Trophoblast cell (in vitro differentiated cells and primary cell): ENCODE measurements around the gene ATP10B.
A peak's percentile ranks its signal among the peaks of the same experiment; 100 is the strongest.

Source experiments
- DNase-seq, 2 donors: peaks; one replicate each; pipeline ENCODE4 v3.0.0-alpha.2; 2016
- H2AFZ ChIP-seq: 2 replicates; pipeline ENCODE4 v1.6.1; 2013; ENCODE audit warnings: low read length, moderate library complexity, mild to moderate bottlenecking; ENCODE audit not compliant: insufficient read depth, poor library complexity
- H2AK5ac ChIP-seq: 2 replicates; pipeline ENCODE4 v1.6.1; 2013; ENCODE audit warnings: mild to moderate bottlenecking, low read length
- H2BK120ac ChIP-seq: 2 replicates; pipeline ENCODE4 v1.6.1; 2013; ENCODE audit warnings: low read length, mild to moderate bottlenecking, moderate library complexity; ENCODE audit not compliant: insufficient read depth, poor library complexity
- H2BK12ac ChIP-seq: 2 replicates; pipeline ENCODE4 v1.6.1; 2013; ENCODE audit warnings: mild to moderate bottlenecking, low read length, moderate library complexity
- H2BK5ac ChIP-seq: 2 replicates; pipeline ENCODE4 v1.6.1; 2013; ENCODE audit warnings: low read length, low read depth, moderate library complexity, mild to moderate bottlenecking; ENCODE audit not compliant: poor library complexity
- H3K14ac ChIP-seq: 2 replicates; pipeline ENCODE4 v1.6.1; 2013; ENCODE audit warnings: mild to moderate bottlenecking, low read length
- H3K18ac ChIP-seq: 2 replicates; pipeline ENCODE4 v1.6.1; 2013; ENCODE audit warnings: mild to moderate bottlenecking, low read length
- H3K23ac ChIP-seq: 2 replicates; pipeline ENCODE4 v1.6.1; 2013; ENCODE audit warnings: low read length
- H3K27ac ChIP-seq: 2 replicates; pipeline ENCODE4 v1.5.1; 2013; ENCODE audit warnings: low read depth, mild to moderate bottlenecking, inconsistent platforms, low read length, moderate library complexity
- H3K27me3 ChIP-seq: 2 replicates; pipeline ENCODE4 v1.6.1; 2013; ENCODE audit warnings: inconsistent platforms, mild to moderate bottlenecking, low read length, moderate library complexity; ENCODE audit not compliant: insufficient read depth
- H3K36me3 ChIP-seq, 2 experiments: 1 replicate in 1 of 2; 2 replicates in 1 of 2; pipeline ENCODE4 v1.6.1; 2013; ENCODE audit warnings: low read length in 2 of 2, mild to moderate bottlenecking in 2 of 2, moderate library complexity in 1 of 2; ENCODE audit not compliant: insufficient read depth in 2 of 2, control insufficient read depth in 1 of 2
- H3K4ac ChIP-seq: 2 replicates; pipeline ENCODE4 v1.6.1; 2013; ENCODE audit warnings: low read depth, mild to moderate bottlenecking, low read length, moderate library complexity
- H3K4me1 ChIP-seq, 2 experiments: 1 replicate in 1 of 2; 2 replicates in 1 of 2; pipeline ENCODE4 v1.6.1; 2013; ENCODE audit warnings: low read length in 2 of 2, mild to moderate bottlenecking in 2 of 2, moderate library complexity in 1 of 2; ENCODE audit not compliant: insufficient read depth in 2 of 2, control insufficient read depth in 1 of 2
- H3K4me2 ChIP-seq: 2 replicates; pipeline ENCODE4 v1.6.1; 2013; ENCODE audit warnings: inconsistent platforms, mild to moderate bottlenecking, low read length, moderate library complexity
- H3K4me3 ChIP-seq: 2 replicates; pipeline ENCODE4 v1.5.1; 2013; ENCODE audit warnings: mild to moderate bottlenecking, low read depth, low read length, inconsistent platforms
- H3K79me1 ChIP-seq: one replicate; pipeline ENCODE4 v1.6.1; 2013; ENCODE audit warnings: low read length
- H3K79me2 ChIP-seq: 2 replicates; pipeline ENCODE4 v1.6.1; 2013; ENCODE audit warnings: low read length, mild to moderate bottlenecking; ENCODE audit not compliant: control insufficient read depth, insufficient read depth, poor library complexity
- H3K9ac ChIP-seq: 2 replicates; pipeline ENCODE4 v1.6.1; 2013; ENCODE audit warnings: mild to moderate bottlenecking, low read length
- H3K9me3 ChIP-seq: 2 replicates; pipeline ENCODE4 v1.6.1; 2013; ENCODE audit warnings: low read depth, mild to moderate bottlenecking, control low read depth, inconsistent platforms, low read length; ENCODE audit not compliant: insufficient read depth
- H4K12ac ChIP-seq: 2 replicates; pipeline ENCODE4 v1.6.1; 2013; ENCODE audit warnings: low read depth, mild to moderate bottlenecking, low read length, moderate library complexity
- H4K8ac ChIP-seq: 2 replicates; pipeline ENCODE4 v1.6.1; 2013; ENCODE audit warnings: low read depth, mild to moderate bottlenecking, low read length, moderate library complexity
- H4K91ac ChIP-seq: one replicate; pipeline ENCODE4 v1.6.1; 2013; ENCODE audit warnings: low read depth, mild to moderate bottlenecking, low read length, moderate library complexity
- WGBS: extraction: QIAGEN DNeasy Blood & Tissue Kit; methylation state at CpG from one replicate; pipeline ENCODE4 v1.1.7; 2013; ENCODE audit warnings: missing lambda C conversion rate; ENCODE audit not compliant: insufficient read length, insufficient coverage; ENCODE audit errors: extremely low coverage; 5-methylcytosine and 5-hydroxymethylcytosine counted together

ATP10B gene

DNA sequence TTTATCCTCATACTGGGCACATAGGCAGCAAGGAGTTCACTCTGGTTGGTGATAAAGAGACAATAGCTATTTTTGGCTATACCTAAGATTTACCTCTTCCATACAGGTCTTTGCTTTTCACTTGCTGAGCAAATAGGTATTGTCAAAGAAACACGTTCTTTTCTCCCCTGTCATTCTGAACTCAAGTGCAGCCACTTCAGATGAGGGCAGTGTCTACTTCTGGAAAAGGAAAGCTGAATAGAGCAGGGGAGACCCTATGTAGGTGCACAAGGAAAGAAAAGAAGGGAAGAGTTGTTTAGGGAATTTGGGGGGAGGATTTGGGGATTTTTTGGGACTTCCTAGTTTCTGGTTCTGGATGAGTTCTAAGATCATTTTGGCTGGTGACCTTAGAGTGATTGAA, 109.6 kb downstream of the ATP10B start:
- no peak overlapping the region for H3K9ac ChIP-seq
- H3K27me3 ChIP-seq = no peaks in the 10 kb centered on the region
- H3K4me1 ChIP-seq = peaks cover 0 to 3% of the 10 kb centered on the region in 2 experiments
- H2BK120ac ChIP-seq = no peak overlapping the region
- H3K79me1 ChIP-seq = no peaks in the 10 kb centered on the region
- H4K12ac ChIP-seq = no peak overlapping the region
- no peak overlapping the region for H4K8ac ChIP-seq
- no CpG with 5 or more reads among the region's 1 CpG for WGBS
- H3K18ac ChIP-seq = no peak overlapping the region
- H3K36me3 ChIP-seq = no peaks in the 10 kb centered on the region
- H3K27ac ChIP-seq = no peak overlapping the region
- H2BK5ac ChIP-seq = no peak overlapping the region
- H2AFZ ChIP-seq = no peak overlapping the region
- H3K23ac ChIP-seq = no peak overlapping the region
- no peak overlapping the region for H3K4ac ChIP-seq
- no peak overlapping the region for H3K4me2 ChIP-seq
- H3K4me3 ChIP-seq = no peak overlapping the region
- H3K9me3 ChIP-seq = no peaks in the 10 kb centered on the region
- no peak overlapping the region for H4K91ac ChIP-seq
- no peaks in the 10 kb centered on the region for H3K79me2 ChIP-seq
- DNase-seq = no peak
- no peak overlapping the region for H2BK12ac ChIP-seq
- no peak overlapping the region for H3K14ac ChIP-seq
- no peak overlapping the region for H2AK5ac ChIP-seq

DNA sequence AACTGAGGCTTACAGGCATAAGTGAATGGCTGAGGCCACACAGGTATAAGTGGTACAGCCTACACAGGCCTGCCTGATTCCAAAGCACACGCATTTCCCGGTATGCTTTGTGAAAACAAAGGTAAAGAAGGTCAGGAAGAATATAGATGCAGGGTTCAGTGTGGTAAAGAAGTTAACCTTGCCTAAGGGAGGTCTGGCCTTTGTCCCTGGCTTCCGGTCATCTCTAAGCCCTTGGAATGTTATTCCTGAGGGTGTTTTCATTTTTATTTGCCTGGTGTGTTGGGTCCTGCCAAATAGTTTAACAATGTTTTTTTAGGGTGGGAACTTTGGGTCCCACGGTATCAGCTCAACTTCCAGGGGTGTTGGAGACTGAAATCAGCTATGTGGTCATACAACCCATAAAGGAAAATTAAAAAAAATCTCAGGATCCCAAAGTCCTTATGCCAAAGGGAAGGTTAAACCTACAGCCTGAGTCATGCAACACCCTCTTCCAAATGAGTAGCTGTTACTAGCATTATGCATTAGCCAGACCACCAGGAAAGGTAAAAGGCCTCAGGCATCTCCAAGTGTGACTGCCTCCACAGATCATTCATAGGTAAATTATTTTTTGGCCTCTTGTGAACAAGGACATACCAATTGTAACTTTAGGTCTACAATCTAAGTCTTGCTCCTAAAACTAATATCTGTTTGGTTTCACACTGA, 124.6 kb downstream of the ATP10B start:
- WGBS = no CpG with 5 or more reads among the region's 4 CpGs
- H4K91ac ChIP-seq = no peak overlapping the region

DNA sequence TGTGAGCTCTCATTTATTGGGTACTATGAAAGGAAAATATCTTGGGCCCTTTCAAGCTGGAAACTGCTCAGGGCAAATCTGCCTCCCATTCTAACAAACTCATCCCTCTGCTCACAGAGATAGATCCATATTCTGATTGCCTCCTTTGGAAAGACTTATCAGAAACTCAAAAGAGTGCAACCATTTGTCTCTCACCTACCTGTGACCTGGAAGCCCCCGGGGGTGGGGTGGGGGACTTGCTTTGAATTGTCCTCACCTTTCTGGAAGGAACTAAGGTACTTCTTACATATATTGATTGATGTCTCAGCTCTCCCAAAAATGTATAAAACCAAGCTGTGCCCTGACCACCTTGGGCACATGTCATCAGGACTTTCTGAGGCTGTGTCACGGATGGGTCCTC, 125.3 kb downstream of the ATP10B start:
- Histone ChIP-seq H4K91ac (peak overlapping the region; percentile 34), H3K36me3 (no peaks in the 10 kb centered on the region), H3K27me3 (no peaks in the 10 kb centered on the region), H3K4me1 (peaks cover 11 to 18% of the 10 kb centered on the region in 2 experiments), H4K8ac (no peak overlapping the region), H2BK5ac (no peak overlapping the region), H3K27ac (peak overlapping the region; percentile 28), H3K23ac (no peak overlapping the region), H3K4me3 (no peak overlapping the region), H3K4ac (no peak overlapping the region), H3K14ac (no peak overlapping the region), H3K79me2 (peaks cover 2% of the 10 kb centered on the region), H4K12ac (no peak overlapping the region), H3K18ac (no peak overlapping the region), H3K79me1 (peaks cover 6% of the 10 kb centered on the region), H2AFZ (no peak overlapping the region), H2AK5ac (no peak overlapping the region), H2BK120ac (no peak overlapping the region), H3K9ac (no peak overlapping the region), H3K4me2 (peak overlapping the region; percentile 2), H3K9me3 (no peaks in the 10 kb centered on the region), H2BK12ac (no peak overlapping the region)
- WGBS = no CpG with 5 or more reads among the region's 2 CpGs
- no peak for DNase-seq

More for the DNA sequence above, 124.6 kb downstream of the ATP10B start:
- Histone ChIP-seq H3K9ac (no peak overlapping the region), H2BK5ac (no peak overlapping the region), H3K36me3 (no peaks in the 10 kb centered on the region), H3K18ac (no peak overlapping the region), H3K4me2 (peak overlapping the region; percentile 36), H3K79me1 (peaks cover 6% of the 10 kb centered on the region), H2AFZ (no peak overlapping the region), H3K27me3 (no peaks in the 10 kb centered on the region), H4K12ac (no peak overlapping the region), H3K79me2 (peaks cover 2% of the 10 kb centered on the region), H3K27ac (peak overlapping the region; percentile 72), H3K4me1 (peaks cover 11 to 18% of the 10 kb centered on the region in 2 experiments), H3K23ac (no peak overlapping the region), H2AK5ac (no peak overlapping the region), H2BK12ac (no peak overlapping the region), H2BK120ac (no peak overlapping the region), H4K8ac (no peak overlapping the region), H3K4ac (no peak overlapping the region), H3K9me3 (no peaks in the 10 kb centered on the region), H3K4me3 (no peak overlapping the region), H3K14ac (no peak overlapping the region)
- DNase-seq = no peak

DNA sequence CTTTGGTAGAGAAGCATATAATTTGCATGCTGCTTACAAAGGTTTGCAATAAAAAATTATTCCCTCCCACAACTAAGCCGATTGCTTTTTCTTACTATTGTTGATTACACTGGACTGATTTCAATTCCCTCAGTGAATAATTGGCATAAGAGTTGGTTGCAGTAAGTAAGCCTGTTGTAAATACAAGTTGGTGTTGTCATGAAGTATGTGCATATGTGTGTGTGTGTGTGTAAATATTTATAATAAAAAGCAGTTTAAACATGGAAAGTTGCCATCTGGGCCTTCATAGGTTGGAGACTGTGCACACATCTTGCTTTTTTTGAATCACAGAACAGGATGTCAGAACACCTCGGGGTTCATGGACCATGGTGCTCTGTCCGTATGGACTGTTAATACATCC, 131.2 kb downstream of the ATP10B start:
- Histone ChIP-seq H3K18ac (no peak overlapping the region), H3K9me3 (no peaks in the 10 kb centered on the region), H3K79me1 (no peaks in the 10 kb centered on the region), H3K27me3 (no peaks in the 10 kb centered on the region), H4K91ac (no peak overlapping the region), H2AK5ac (no peak overlapping the region), H3K4me3 (no peak overlapping the region), H4K8ac (no peak overlapping the region), H2BK120ac (no peak overlapping the region), H3K36me3 (no peaks in the 10 kb centered on the region), H4K12ac (no peak overlapping the region), H3K27ac (no peak overlapping the region), H3K14ac (no peak overlapping the region), H3K23ac (no peak overlapping the region), H2BK12ac (no peak overlapping the region), H3K9ac (no peak overlapping the region), H2BK5ac (no peak overlapping the region), H3K4me1 (peaks cover 0 to 3% of the 10 kb centered on the region in 2 experiments), H3K79me2 (no peaks in the 10 kb centered on the region), H3K4me2 (no peak overlapping the region), H3K4ac (no peak overlapping the region), H2AFZ (no peak overlapping the region)
- WGBS = no CpG with 5 or more reads among the region's 3 CpGs
- DNase-seq = no peak
